ENCODE data around the gene DGCR2.

DNA sequence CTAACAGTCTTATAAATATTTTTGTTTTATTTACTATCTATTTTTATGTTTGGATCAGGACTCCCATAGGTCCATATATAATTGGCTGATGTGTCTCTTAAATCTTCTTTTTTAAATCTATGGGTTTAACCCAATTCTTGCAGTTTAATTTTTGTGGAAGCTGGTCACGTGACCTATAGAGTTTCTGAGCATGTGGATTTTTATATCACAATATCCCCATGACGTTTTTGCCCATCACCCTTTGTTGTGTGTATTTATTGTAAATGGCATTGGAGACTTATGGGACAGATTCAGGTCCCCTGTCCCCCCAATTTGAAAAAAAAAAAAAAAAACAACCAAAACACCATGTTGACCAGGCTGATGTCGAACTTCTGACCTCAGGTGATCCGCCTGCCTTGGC lies 107.3 kb downstream of the DGCR2 start:
- TF ChIP-seq, protein P1, sequence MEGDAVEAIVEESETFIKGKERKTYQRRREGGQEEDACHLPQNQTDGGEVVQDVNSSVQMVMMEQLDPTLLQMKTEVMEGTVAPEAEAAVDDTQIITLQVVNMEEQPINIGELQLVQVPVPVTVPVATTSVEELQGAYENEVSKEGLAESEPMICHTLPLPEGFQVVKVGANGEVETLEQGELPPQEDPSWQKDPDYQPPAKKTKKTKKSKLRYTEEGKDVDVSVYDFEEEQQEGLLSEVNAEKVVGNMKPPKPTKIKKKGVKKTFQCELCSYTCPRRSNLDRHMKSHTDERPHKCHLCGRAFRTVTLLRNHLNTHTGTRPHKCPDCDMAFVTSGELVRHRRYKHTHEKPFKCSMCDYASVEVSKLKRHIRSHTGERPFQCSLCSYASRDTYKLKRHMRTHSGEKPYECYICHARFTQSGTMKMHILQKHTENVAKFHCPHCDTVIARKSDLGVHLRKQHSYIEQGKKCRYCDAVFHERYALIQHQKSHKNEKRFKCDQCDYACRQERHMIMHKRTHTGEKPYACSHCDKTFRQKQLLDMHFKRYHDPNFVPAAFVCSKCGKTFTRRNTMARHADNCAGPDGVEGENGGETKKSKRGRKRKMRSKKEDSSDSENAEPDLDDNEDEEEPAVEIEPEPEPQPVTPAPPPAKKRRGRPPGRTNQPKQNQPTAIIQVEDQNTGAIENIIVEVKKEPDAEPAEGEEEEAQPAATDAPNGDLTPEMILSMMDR (IDR thresholded peaks at IDR 0.05), result no peak
- no peak for TF ChIP-seq POLR2A (IDR thresholded peaks at IDR 0.05)
- no peak for TF ChIP-seq POLR2AphosphoS5 (IDR thresholded peaks at IDR 0.05)
